GM12878 (cell line): Measurements from ENCODE around the gene CACNA1H. TPM values are rescaled to one million over a fixed set of nuclear protein-coding genes. Genes with fewer than 3 reads are reported as not detected.

ENCODE experiments used
- ATAC-seq: fragments of 200-7000 bp; cut with Tn5 transposase; 3 replicates; pipeline ENCODE4 v1.9.1; 2020; ENCODE audit warnings: mild to moderate bottlenecking, moderate library complexity
- BruUV-seq: library from RNA; stranded (reverse); fragments of 400-500 nt; replicated peaks from 2 replicates; lab custom pipeline; 2021; lab: Mats Ljungman, UMichigan
- CTCF ChIA-PET: fragments of 300-600 bp; sonication (Branson Sonifier 250); formaldehyde crosslinking; extraction: SDS; loops from one replicate; lab custom pipeline; 2021; ENCODE audit warnings: inconsistent platforms; lab: Yijun Ruan, JAX
- POLR2A ChIA-PET: fragments of 350-600 bp; formaldehyde crosslinking; extraction: SDS; loops from one replicate; lab custom pipeline; 2021; ENCODE audit warnings: inconsistent platforms; lab: Charles Lee
- RAD21 ChIA-PET: fragments of 300-600 bp; sonication (Branson Sonifier 250); formaldehyde crosslinking; loops from one replicate; lab custom pipeline; 2023; ENCODE audit warnings: antibody characterized with exemption; ENCODE audit not compliant: unreplicated experiment; lab: Charles Lee
- SMC1A ChIA-PET: fragments of 300-600 bp; sonication (Branson Sonifier 250); formaldehyde crosslinking; loops from one replicate; lab custom pipeline; 2023; ENCODE audit not compliant: unreplicated experiment, uncharacterized antibody; lab: Charles Lee
- DNase-seq: peaks from one replicate; pipeline ENCODE4 v3.0.0-alpha.2; 2011; ENCODE audit warnings: low read depth, low spot score
- FAIRE-seq: peaks from 3 replicates; lab custom pipeline; 2011; peaks lifted over from hg19 to GRCh38; lab: Jason Lieb, UNC
- H2AFZ ChIP-seq: 2 replicates; pipeline ENCODE4 v1.6.0; 2011; ENCODE audit warnings: low read depth, low read length, control low read depth; ENCODE audit not compliant: control insufficient read depth
- H3K27ac ChIP-seq: 2 replicates; pipeline ENCODE4 v1.5.1; 2011; ENCODE audit warnings: control low read depth; ENCODE audit not compliant: control insufficient read depth, insufficient read depth
- H3K27me3 ChIP-seq, 2 experiments: replicated peaks in 1 of 2; 2 replicates each; pipeline versions ENCODE4 v1.6.0 to v1.6.1; 2011; ENCODE audit warnings: low read length in 1 of 2; ENCODE audit not compliant: control insufficient read depth in 2 of 2, insufficient read depth in 2 of 2
- H3K36me3 ChIP-seq, 2 experiments: 2 replicates each; pipeline ENCODE4 v1.5.1; 2011; ENCODE audit warnings: low read length in 1 of 2; ENCODE audit not compliant: control insufficient read depth in 2 of 2, insufficient read depth in 2 of 2
- H3K4me1 ChIP-seq: 2 replicates; pipeline ENCODE4 v1.6.1; 2011; ENCODE audit warnings: mild to moderate bottlenecking, low read length, moderate library complexity, mixed read lengths; ENCODE audit not compliant: control insufficient read depth, insufficient read depth
- H3K4me2 ChIP-seq: 2 replicates; pipeline ENCODE4 v1.6.0; 2011; ENCODE audit warnings: control low read depth; ENCODE audit not compliant: control insufficient read depth, insufficient read depth
- H3K4me3 ChIP-seq: fragments of 200-600 bp; sonication (generic); 2 replicates; pipeline ENCODE4 v1.5.1; 2016
- H3K79me2 ChIP-seq: 2 replicates; pipeline ENCODE4 v1.6.0; 2011; ENCODE audit warnings: low read length; ENCODE audit not compliant: control insufficient read depth, insufficient read depth
- H3K9ac ChIP-seq: 2 replicates; pipeline ENCODE4 v1.8.0; 2011; ENCODE audit warnings: low read length, control low read depth, mixed read lengths; ENCODE audit not compliant: control insufficient read depth, insufficient read depth
- H3K9me3 ChIP-seq: replicated peaks from 3 replicates; pipeline ENCODE4 v1.5.1; 2011; ENCODE audit warnings: mild to moderate bottlenecking, low read length; ENCODE audit not compliant: control insufficient read depth, insufficient read depth
- H4K20me1 ChIP-seq: 2 replicates; pipeline ENCODE4 v1.6.0; 2011; ENCODE audit not compliant: control insufficient read depth, insufficient read depth
- ASH2L ChIP-seq: fragments of 300-600, 200-600 bp; sonication (generic); IDR thresholded peaks from 2 replicates; pipeline ENCODE4 v1.6.1; 2017; ENCODE audit warnings: low read depth, mild to moderate bottlenecking, borderline replicate concordance
- HDAC6 ChIP-seq: fragments of 200-600 bp; sonication (generic); IDR thresholded peaks from one replicate; pipeline ENCODE4 v1.8.0; 2017; ENCODE audit warnings: antibody characterized with exemption; ENCODE audit not compliant: unreplicated experiment
- KLF5 ChIP-seq: fragments of 450-650 bp; IDR thresholded peaks from 2 replicates; pipeline ENCODE4 v1.6.1; 2014; ENCODE audit warnings: mild to moderate bottlenecking; ENCODE audit not compliant: partially characterized antibody
- NBN ChIP-seq: fragments of 450-650 bp; IDR thresholded peaks from 2 replicates; pipeline ENCODE4 v1.6.1; 2016
- NFXL1 ChIP-seq: fragments of 450-650 bp; IDR thresholded peaks from 2 replicates; pipeline ENCODE4 v1.6.1; 2017; ENCODE audit warnings: antibody characterized with exemption, mild to moderate bottlenecking, borderline replicate concordance
- PAX5 ChIP-seq: IDR thresholded peaks from 2 replicates; pipeline ENCODE4 v1.6.1; 2011; ENCODE audit warnings: low read depth, low read length, borderline replicate concordance
- PKNOX1 ChIP-seq: fragments of 450-650 bp; IDR thresholded peaks from 2 replicates; pipeline ENCODE4 v1.6.1; 2016; ENCODE audit warnings: mild to moderate bottlenecking
- POLR2A ChIP-seq: IDR thresholded peaks from 2 replicates; pipeline ENCODE4 v1.6.1; 2011; ENCODE audit warnings: low read depth, mild to moderate bottlenecking, low read length
- SREBF1 ChIP-seq: IDR thresholded peaks from 2 replicates; pipeline ENCODE4 v1.6.1; 2012; ENCODE audit warnings: mild to moderate bottlenecking, low read length
- USF2 ChIP-seq: IDR thresholded peaks from 2 replicates; pipeline ENCODE4 v1.6.1; 2011; ENCODE audit warnings: low read depth, low read length, improper control_type of control experiment, borderline replicate concordance
- ZSCAN29 ChIP-seq: fragments of 450-650 bp; IDR thresholded peaks from 2 replicates; pipeline ENCODE4 v1.6.1; 2017; ENCODE audit warnings: mild to moderate bottlenecking, moderate library complexity
- WGBS: methylation state at CpG from one replicate; pipeline ENCODE4 v1.1.6; 2016; ENCODE audit warnings: low lambda C conversion rate; ENCODE audit not compliant: insufficient replicate concordance, insufficient coverage; ENCODE audit errors: missing lambda C conversion rate; 5-methylcytosine and 5-hydroxymethylcytosine counted together
- in situ Hi-C: fragments of 300-500 bp; cut with MboI; formaldehyde crosslinking; loops from 9 replicates; pipeline ENCODE4 v1.14.3; 2018; ENCODE audit warnings: mixed read lengths
- intact Hi-C: fragments of 100-400 bp; cut with micrococcal nuclease; formaldehyde crosslinking; loops from one replicate; pipeline ENCODE4 v1.14.2; 2022; ENCODE audit not compliant: unreplicated experiment
- polyA plus RNA-seq, 11 experiments: library from polyadenylated mRNA; depleted of rRNA in 4 of 11; unstranded in 6 of 11; stranded (reverse) in 5 of 11; fragments of >200 nt; fragmentation: Nextera tagmentation in 4 of 11; fragmentation: Illumina TruSeq in 1 of 11; extraction: Ambion mirVana in 4 of 11; extraction: Trizol in 1 of 11; gene quantifications; 1 replicate in 1 of 11; 2 replicates in 10 of 11; pipeline versions ENCODE4 v1.2.1 to v1.2.3, GENCODE V29; 2011 to 2016; ENCODE audit warnings: inconsistent platforms in 2 of 11, missing spikeins in 2 of 11, low read depth in 1 of 11
- total RNA-seq, 4 experiments: library from RNA; depleted of rRNA in 3 of 4; stranded (reverse); fragments of >200 nt in 3 of 4; fragmentation: Illumina TruSeq in 1 of 4; extraction: Trizol in 1 of 4; gene quantifications; 2 replicates each; pipeline versions ENCODE4 v1.2.1 to v1.2.3, GENCODE V29; 2013 to 2021

Gene CACNA1H
- total and polyA plus RNA-seq, 10 of the 15 experiments (the other 5 are each of a cell fraction or from before 2014, with no cell fraction given) = 0.03 to 0.54 TPM; not detected in 8

- intact Hi-C loops = no loop called here
- ChIA-PET POLR2A (no interaction called here), SMC1A (no interaction called here), CTCF (no interaction called here), RAD21 (no interaction called here)
- BruUV-seq = no TSS peak
- Histone ChIP-seq H3K4me2 (no peak overlapping the region), H3K9me3 (no peaks in the 10 kb centered on the region), H3K4me1 (no peaks in the 10 kb centered on the region), H3K27me3 (no peaks in the 10 kb centered on the region), H3K27ac (no peak overlapping the region), H3K4me3 (no peak overlapping the region), H3K9ac (no peak overlapping the region), H3K36me3 (no peaks in the 10 kb centered on the region), H3K79me2 (no peaks in the 10 kb centered on the region), H2AFZ (no peak overlapping the region), H4K20me1 (no peaks in the 10 kb centered on the region)
- ATAC-seq = no peak
- FAIRE-seq = no peak
- no peak for TF ChIP-seq KLF5
- TF ChIP-seq NFXL1 = no peak
- TF ChIP-seq POLR2A = no peak
- TF ChIP-seq NBN = no peak
- TF ChIP-seq USF2 = no peak
- no peak for TF ChIP-seq SREBF1
- no peak for TF ChIP-seq PKNOX1
- no peak for TF ChIP-seq PAX5
- TF ChIP-seq ASH2L = no peak
- no peak for TF ChIP-seq HDAC6
- TF ChIP-seq ZSCAN29 = no peak
- 53% methylated on average over 32 of the region's 35 CpGs for WGBS
- DNase-seq = no peak
- in situ Hi-C loops = no loop called here
Observed at GRCh38 chr16:1156055-1156982, 3.4 kb downstream of the CACNA1H start.
